Bronchus fibroblast of lung (primary cell): ENCODE measurements around the gene SPINK8. TPM values are rescaled to one million over a fixed set of nuclear protein-coding genes. Genes with fewer than 3 reads are reported as not detected.

Source experiments
- total RNA-seq: library from RNA; depleted of rRNA; stranded (reverse); fragments of >200 nt; gene quantifications from 2 replicates; pipeline ENCODE4 v1.2.3, GENCODE V29; 2015

Gene SPINK8
- not detected in 2 replicates for total RNA-seq

GRCh38 chr3:48333346-48334245, at the start of gene SPINK8:
SPINK8 (minus strand) TSS chr3:48333661; CDS start chr3:48328341, 5,320 bp downstream.

GRCh38 chr3:48371651-48372376, 38.4 kb upstream of the SPINK8 start, which contains the start of gene FBXW12:
FBXW12 (plus strand) TSS chr3:48372219; CDS start chr3:48372768, 549 bp downstream.

GRCh38 chr3:48301020-48301799, 32.3 kb downstream of the SPINK8 start, which contains the start of gene NME6:
NME6 (minus strand) TSS chr3:48301367.

Other genes starting within 250 kb of the SPINK8 start
- 10.4 and 16.5 TPM in 2 replicates for gene CDC25A, start 145.2 kb downstream of the SPINK8 start, total RNA-seq
- not detected in 2 replicates for gene CAMP, start 110.2 kb downstream of the SPINK8 start, total RNA-seq
- 1.8 TPM in 2 replicates for gene ZNF589, start 92.6 kb downstream of the SPINK8 start, total RNA-seq
- 24.9 and 28.1 TPM in 2 replicates for gene NME6, start 32.3 kb downstream of the SPINK8 start, total RNA-seq
- not detected in 2 replicates for gene FBXW12, start 38.6 kb upstream of the SPINK8 start, total RNA-seq
- gene PLXNB1, start 96.4 kb upstream of the SPINK8 start, total RNA-seq = 23.3 and 32.1 TPM in 2 replicates
- 17.0 and 18.9 TPM in 2 replicates for gene CCDC51, start 106.5 kb upstream of the SPINK8 start, total RNA-seq
- 317 and 443 TPM in 2 replicates for gene TMA7, start 106.6 kb upstream of the SPINK8 start, total RNA-seq
- 8.1 and 9.4 TPM in 2 replicates for gene ATRIP, start 113.1 kb upstream of the SPINK8 start, total RNA-seq
- gene SHISA5, start 170.5 kb upstream of the SPINK8 start, total RNA-seq = 157 and 171 TPM in 2 replicates
- gene PFKFB4, start 223.1 kb upstream of the SPINK8 start, total RNA-seq = 8.9 and 12.3 TPM in 2 replicates
- 1.7 and 1.9 TPM in 2 replicates for gene UCN2, start 230.1 kb upstream of the SPINK8 start, total RNA-seq